Endodermal cell (in vitro differentiated cells): ENCODE data around the gene P2RX1. TPM values are rescaled to one million over a fixed set of nuclear protein-coding genes. Genes with fewer than 3 reads are reported as not detected.
A peak's percentile ranks its signal among the peaks of the same experiment; 100 is the strongest.

Source experiments
- DNase-seq: peaks from one replicate; pipeline ENCODE4 v3.0.0-alpha.2; 2017
- H3K27ac ChIP-seq: 2 replicates; pipeline ENCODE4 v1.5.1; 2013; ENCODE audit warnings: mild to moderate bottlenecking, low read depth, low read length, moderate library complexity
- H3K27me3 ChIP-seq: 2 replicates; pipeline ENCODE4 v1.6.1; 2013; ENCODE audit warnings: mild to moderate bottlenecking, low read length, moderate library complexity; ENCODE audit not compliant: insufficient read depth, control insufficient read depth, poor library complexity, severe bottlenecking
- H3K36me3 ChIP-seq: 2 replicates; pipeline ENCODE4 v1.7.0; 2013; ENCODE audit warnings: mild to moderate bottlenecking, low read length, moderate library complexity; ENCODE audit not compliant: control insufficient read depth, insufficient read depth
- H3K4me1 ChIP-seq: one replicate; pipeline ENCODE4 v1.7.0; 2013; ENCODE audit warnings: low read length; ENCODE audit not compliant: control insufficient read depth, insufficient read depth
- H3K4me3 ChIP-seq: 2 replicates; pipeline ENCODE4 v1.5.1; 2013; ENCODE audit warnings: mild to moderate bottlenecking, low read length, moderate library complexity
- H3K9ac ChIP-seq: 2 replicates; pipeline ENCODE4 v1.6.1; 2013; ENCODE audit warnings: mild to moderate bottlenecking, low read length, moderate library complexity; ENCODE audit not compliant: poor library complexity, severe bottlenecking; ENCODE audit errors: extremely low read depth
- H3K9me3 ChIP-seq: 2 replicates; pipeline ENCODE4 v1.6.1; 2013; ENCODE audit warnings: mild to moderate bottlenecking, low read length, moderate library complexity; ENCODE audit not compliant: control insufficient read depth
- H3K27ac Mint-ChIP-seq: 2 replicates; pipeline ENCODE4 v1.8.0; 2020; ENCODE audit warnings: mixed read lengths
- H3K27me3 Mint-ChIP-seq: 2 replicates; pipeline ENCODE4 v1.8.0; 2021; ENCODE audit warnings: mild to moderate bottlenecking, mixed read lengths; ENCODE audit not compliant: insufficient read depth
- H3K36me3 Mint-ChIP-seq: 2 replicates; pipeline ENCODE4 v1.8.0; 2020; ENCODE audit warnings: low read depth, mixed read lengths
- H3K4me1 Mint-ChIP-seq: 2 replicates; pipeline ENCODE4 v1.8.0; 2020; ENCODE audit warnings: mixed read lengths
- H3K4me3 Mint-ChIP-seq: 2 replicates; pipeline ENCODE4 v1.8.0; 2020; ENCODE audit warnings: mild to moderate bottlenecking, moderate library complexity, mixed read lengths
- H3K9me3 Mint-ChIP-seq: 2 replicates; pipeline ENCODE4 v1.8.0; 2020; ENCODE audit warnings: mild to moderate bottlenecking, mixed read lengths
- WGBS, 2 experiments: methylation state at CpG; one replicate each; pipeline versions ENCODE4 v1.1.5 to v1.1.7; 2013; ENCODE audit warnings: missing lambda C conversion rate in 2 of 2, mixed read lengths in 1 of 2; ENCODE audit not compliant: insufficient coverage in 1 of 2, insufficient read length in 1 of 2; 5-methylcytosine and 5-hydroxymethylcytosine counted together
- total RNA-seq, 2 donors: library from RNA; stranded (reverse); fragmentation: NEBNext Ultra II Directional in 1 of 2; extraction: Animal tissue kit (Norgen Biotek cat#: 25700) in 1 of 2; gene quantifications; 2 replicates in 1 of 2; 3 replicates in 1 of 2; pipeline ENCODE4 v1.2.1, GENCODE V29; 2021
- TF ChIP-seq, protein P1 (sequence below): fragments of 200-600 bp; sonication (generic); conservative IDR thresholded peaks from 2 replicates; pipeline ENCODE4 v1.5.0; 2021; ENCODE audit warnings: antibody characterized with exemption, mild to moderate bottlenecking

P2RX1 gene
- total RNA-seq, 2 donors from 2014 or later: not detected

DNA sequence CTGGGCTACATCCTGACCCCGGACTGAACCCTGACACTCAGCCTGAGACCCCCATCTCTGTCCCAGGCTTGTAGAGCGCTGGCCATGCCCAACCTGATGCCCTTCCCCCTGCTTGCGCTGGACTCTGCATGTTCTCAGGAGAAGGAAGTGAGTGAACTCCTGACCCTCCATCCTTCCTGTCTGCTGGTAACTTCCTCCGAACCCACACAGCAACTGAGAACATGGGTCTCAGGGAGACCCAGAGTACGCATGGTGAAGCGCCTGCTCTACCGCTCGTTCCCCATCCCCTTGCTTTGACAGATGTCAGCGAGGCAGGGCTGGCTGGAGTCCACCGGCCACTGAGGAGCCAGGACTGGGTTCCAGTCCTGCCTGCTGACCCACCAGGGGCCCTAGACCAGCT is 29.5 kb downstream of the P2RX1 start:
- no peak overlapping the region for H3K4me3 Mint-ChIP-seq
- WGBS, 2 experiments: 80 to 92% methylated on average over 1 to 10 of the region's 10 CpGs
- DNase-seq: no peak
- H3K4me1 Mint-ChIP-seq: peaks cover 13% of the 10 kb centered on the region
- Histone ChIP-seq H3K27me3 (peaks cover 12% of the 10 kb centered on the region), H3K27ac (no peak overlapping the region), H3K4me3 (no peak overlapping the region), H3K4me1 (no peaks in the 10 kb centered on the region), H3K36me3 (no peaks in the 10 kb centered on the region), H3K9me3 (no peaks in the 10 kb centered on the region), H3K9ac (no peak overlapping the region)
- H3K9me3 Mint-ChIP-seq: no peaks in the 10 kb centered on the region
- H3K27me3 Mint-ChIP-seq: peaks cover 24% of the 10 kb centered on the region
- H3K27ac Mint-ChIP-seq: no peak overlapping the region
- no peaks in the 10 kb centered on the region for H3K36me3 Mint-ChIP-seq
- TF ChIP-seq, protein P1, sequence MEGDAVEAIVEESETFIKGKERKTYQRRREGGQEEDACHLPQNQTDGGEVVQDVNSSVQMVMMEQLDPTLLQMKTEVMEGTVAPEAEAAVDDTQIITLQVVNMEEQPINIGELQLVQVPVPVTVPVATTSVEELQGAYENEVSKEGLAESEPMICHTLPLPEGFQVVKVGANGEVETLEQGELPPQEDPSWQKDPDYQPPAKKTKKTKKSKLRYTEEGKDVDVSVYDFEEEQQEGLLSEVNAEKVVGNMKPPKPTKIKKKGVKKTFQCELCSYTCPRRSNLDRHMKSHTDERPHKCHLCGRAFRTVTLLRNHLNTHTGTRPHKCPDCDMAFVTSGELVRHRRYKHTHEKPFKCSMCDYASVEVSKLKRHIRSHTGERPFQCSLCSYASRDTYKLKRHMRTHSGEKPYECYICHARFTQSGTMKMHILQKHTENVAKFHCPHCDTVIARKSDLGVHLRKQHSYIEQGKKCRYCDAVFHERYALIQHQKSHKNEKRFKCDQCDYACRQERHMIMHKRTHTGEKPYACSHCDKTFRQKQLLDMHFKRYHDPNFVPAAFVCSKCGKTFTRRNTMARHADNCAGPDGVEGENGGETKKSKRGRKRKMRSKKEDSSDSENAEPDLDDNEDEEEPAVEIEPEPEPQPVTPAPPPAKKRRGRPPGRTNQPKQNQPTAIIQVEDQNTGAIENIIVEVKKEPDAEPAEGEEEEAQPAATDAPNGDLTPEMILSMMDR: no peak

DNA sequence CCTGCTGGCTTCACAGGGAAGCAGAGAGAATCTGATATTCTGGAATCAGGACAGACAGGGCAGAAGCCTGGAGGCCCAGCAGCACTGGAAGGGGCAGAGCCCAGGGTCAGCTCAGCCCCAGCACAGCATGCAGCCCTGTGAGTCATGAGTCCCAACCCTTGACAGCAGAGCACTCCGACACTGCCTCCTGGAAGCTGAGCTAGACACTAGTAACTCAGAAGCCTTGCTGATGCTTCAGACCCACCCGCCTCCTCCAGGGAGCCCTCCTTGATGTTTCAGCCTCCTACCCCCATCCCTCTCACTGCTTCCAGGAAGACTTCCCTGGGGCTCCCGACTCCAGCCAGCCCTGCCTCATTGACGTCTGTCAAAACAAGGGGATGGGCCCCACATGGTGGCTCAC is 30.3 kb downstream of the P2RX1 start:
- Histone ChIP-seq H3K9ac (no peak overlapping the region), H3K4me3 (no peak overlapping the region), H3K27me3 (peaks cover 4% of the 10 kb centered on the region), H3K4me1 (no peaks in the 10 kb centered on the region), H3K36me3 (no peaks in the 10 kb centered on the region), H3K9me3 (no peaks in the 10 kb centered on the region), H3K27ac (no peak overlapping the region)
- peak overlapping the region; percentile 70 for H3K27ac Mint-ChIP-seq
- H3K4me3 Mint-ChIP-seq: no peak overlapping the region
- H3K27me3 Mint-ChIP-seq: peaks cover 16% of the 10 kb centered on the region
- DNase-seq: peak; percentile 85
- H3K9me3 Mint-ChIP-seq: no peaks in the 10 kb centered on the region
- TF ChIP-seq, protein P1: no peak
- no peaks in the 10 kb centered on the region for H3K36me3 Mint-ChIP-seq
- H3K4me1 Mint-ChIP-seq: peaks cover 5% of the 10 kb centered on the region
- 53 to 82% methylated on average over 4 of the region's 4 CpGs for WGBS, 2 experiments

DNA sequence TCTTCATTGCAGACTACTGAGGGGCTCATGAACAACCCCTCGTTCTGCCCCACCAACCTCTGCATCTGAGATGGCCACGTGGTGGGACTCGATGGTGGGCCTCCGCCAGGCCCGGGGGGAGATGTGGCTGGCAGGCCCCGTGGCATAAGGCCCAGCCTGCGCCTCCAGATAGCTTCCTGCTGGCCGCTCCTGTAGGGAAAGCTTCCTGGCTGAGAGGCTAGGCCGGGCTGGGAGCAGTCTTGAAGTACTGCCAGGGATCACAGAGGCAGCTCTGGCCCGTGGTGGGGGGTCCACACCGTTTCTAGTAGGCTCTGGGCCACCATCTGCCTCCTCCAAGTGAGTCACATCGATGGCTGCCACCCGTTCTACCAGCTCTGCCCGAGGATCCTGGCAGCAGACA is 31.0 kb downstream of the P2RX1 start:
- Mint-ChIP-seq H3K27ac (no peak overlapping the region), H3K36me3 (no peaks in the 10 kb centered on the region), H3K9me3 (no peaks in the 10 kb centered on the region), H3K4me1 (peaks cover under 1% of the 10 kb centered on the region), H3K27me3 (peaks cover 10% of the 10 kb centered on the region), H3K4me3 (no peak overlapping the region)
- 88 to 92% methylated on average over 10 to 14 of the region's 14 CpGs for WGBS, 2 experiments
- H3K4me1 ChIP-seq: no peaks in the 10 kb centered on the region
- no peak overlapping the region for H3K4me3 ChIP-seq
- no peak overlapping the region for H3K27ac ChIP-seq
- TF ChIP-seq, protein P1: no peak
- no peak overlapping the region for H3K9ac ChIP-seq
- no peaks in the 10 kb centered on the region for H3K36me3 ChIP-seq
- DNase-seq: no peak
- no peaks in the 10 kb centered on the region for H3K27me3 ChIP-seq
- no peaks in the 10 kb centered on the region for H3K9me3 ChIP-seq
